ENCODE results near the gene TMEM82. TPM values are rescaled to one million over a fixed set of nuclear protein-coding genes. Genes with fewer than 3 reads are reported as not detected.
A peak's percentile ranks its signal among the peaks of the same experiment; 100 is the strongest.
"Not testable (repeated sequence)": the region's sequence is repeated elsewhere in the genome, so short reads cannot be mapped to it uniquely, and the experiment has no call there.

The TMEM82 gene
- total RNA-seq (not detected), polyA plus RNA-seq (ENCODE audit: insufficient read length in 2 of 2) (not detected)
- long read RNA-seq, donor 1, result 0 reads
- long read RNA-seq, donor 2, result 0 reads
- long read RNA-seq, donor 3, result 0 reads
- long read RNA-seq, donor 4, result 0 reads

- H3K9me3 ChIP-seq (ENCODE audit: control insufficient read depth, insufficient read depth, low read length), result no peaks in the 10 kb centered on the region
- WGBS (ENCODE audit: insufficient coverage), result 32% methylated on average over 14 of the region's 14 CpGs
- H3K36me3 ChIP-seq (ENCODE audit: control insufficient read depth, insufficient read depth, low read length), result peaks cover 29% of the 10 kb centered on the region
- H3K4me3 ChIP-seq (ENCODE audit: low read depth, low read length), result no peak within 1 kb of the TSS
- no peak within 1 kb of the TSS for H3K27ac ChIP-seq (ENCODE audit: low read depth, low read length)
- no peak for DNase-seq (ENCODE audit: low read depth in 4 of 6, low spot score in 6 of 6)
- peaks cover 5% of the 10 kb centered on the region for H3K4me1 ChIP-seq (ENCODE audit: control insufficient read depth, insufficient read depth, low read length)
- no peaks in the 10 kb centered on the region for H3K27me3 ChIP-seq (ENCODE audit: control insufficient read depth, insufficient read depth, low read length)
Measured at GRCh38 chr1:15742339-15742801, at the start of gene TMEM82. TSS of gene TMEM82 (plus strand) at chr1:15742499. CDS start at chr1:15742560, 61 bp downstream.

GRCh38 chr1:15693371-15693770, 48.9 kb upstream of the TMEM82 start:
- no peaks in the 10 kb centered on the region for H3K9me3 ChIP-seq (ENCODE audit: control insufficient read depth, insufficient read depth, low read length)
- H3K27ac ChIP-seq (ENCODE audit: low read depth, low read length), result no peak overlapping the region
- no peak for DNase-seq (ENCODE audit: low read depth in 4 of 6, low spot score in 6 of 6)
- peaks cover 6% of the 10 kb centered on the region for H3K36me3 ChIP-seq (ENCODE audit: control insufficient read depth, insufficient read depth, low read length)
- 90% methylated on average over 3 of the region's 5 CpGs for WGBS (ENCODE audit: insufficient coverage)
- H3K27me3 ChIP-seq (ENCODE audit: control insufficient read depth, insufficient read depth, low read length), result no peaks in the 10 kb centered on the region
- H3K4me1 ChIP-seq (ENCODE audit: control insufficient read depth, insufficient read depth, low read length), result peaks cover 22% of the 10 kb centered on the region
- no peak overlapping the region for H3K4me3 ChIP-seq (ENCODE audit: low read depth, low read length)

- Histone ChIP-seq H3K4me1 (ENCODE audit: control insufficient read depth, insufficient read depth, low read length) (peaks cover 26% of the 10 kb centered on the region), H3K36me3 (ENCODE audit: control insufficient read depth, insufficient read depth, low read length) (peaks cover under 1% of the 10 kb centered on the region), H3K27me3 (ENCODE audit: control insufficient read depth, insufficient read depth, low read length) (no peaks in the 10 kb centered on the region), H3K4me3 (ENCODE audit: low read depth, low read length) (no peak overlapping the region), H3K9me3 (ENCODE audit: control insufficient read depth, insufficient read depth, low read length) (no peaks in the 10 kb centered on the region), H3K27ac (ENCODE audit: low read depth, low read length) (peak overlapping the region; percentile 36)
- peak in 2 of 6 donors; percentile 21 to 72 for DNase-seq (ENCODE audit: low read depth in 4 of 6, low spot score in 6 of 6)
- 39% methylated on average over 8 of the region's 10 CpGs for WGBS (ENCODE audit: insufficient coverage)
Measured at GRCh38 chr1:15696956-15697521, 45.3 kb upstream of the TMEM82 start.

GRCh38 chr1:15698201-15698600, 44.1 kb upstream of the TMEM82 start:
- DNase-seq (ENCODE audit: low read depth in 4 of 6, low spot score in 6 of 6), result no peak
- Histone ChIP-seq H3K4me1 (ENCODE audit: control insufficient read depth, insufficient read depth, low read length) (peaks cover 33% of the 10 kb centered on the region), H3K27me3 (ENCODE audit: control insufficient read depth, insufficient read depth, low read length) (no peaks in the 10 kb centered on the region), H3K9me3 (ENCODE audit: control insufficient read depth, insufficient read depth, low read length) (no peaks in the 10 kb centered on the region), H3K4me3 (ENCODE audit: low read depth, low read length) (no peak overlapping the region), H3K36me3 (ENCODE audit: control insufficient read depth, insufficient read depth, low read length) (peaks cover 5% of the 10 kb centered on the region), H3K27ac (ENCODE audit: low read depth, low read length) (no peak overlapping the region)
- WGBS (ENCODE audit: insufficient coverage), result no CpG with 5 or more reads among the region's 2 CpGs

GRCh38 chr1:15699321-15699720, 43.0 kb upstream of the TMEM82 start:
- not testable (repeated sequence) for DNase-seq (ENCODE audit: low read depth in 4 of 6, low spot score in 6 of 6); H3K36me3 ChIP-seq (ENCODE audit: control insufficient read depth, insufficient read depth, low read length); H3K9me3 ChIP-seq (ENCODE audit: control insufficient read depth, insufficient read depth, low read length); H3K4me3 ChIP-seq (ENCODE audit: low read depth, low read length); H3K27me3 ChIP-seq (ENCODE audit: control insufficient read depth, insufficient read depth, low read length); H3K27ac ChIP-seq (ENCODE audit: low read depth, low read length)
- H3K4me1 ChIP-seq (ENCODE audit: control insufficient read depth, insufficient read depth, low read length), result peaks cover 42% of the 10 kb centered on the region
- no CpG with 5 or more reads among the region's 4 CpGs for WGBS (ENCODE audit: insufficient coverage)

- Histone ChIP-seq H3K27me3 (ENCODE audit: control insufficient read depth, insufficient read depth, low read length) (no peaks in the 10 kb centered on the region), H3K4me1 (ENCODE audit: control insufficient read depth, insufficient read depth, low read length) (peaks cover 48% of the 10 kb centered on the region), H3K36me3 (ENCODE audit: control insufficient read depth, insufficient read depth, low read length) (peaks cover 14% of the 10 kb centered on the region), H3K9me3 (ENCODE audit: control insufficient read depth, insufficient read depth, low read length) (no peaks in the 10 kb centered on the region), H3K4me3 (ENCODE audit: low read depth, low read length) (no peak overlapping the region), H3K27ac (ENCODE audit: low read depth, low read length) (no peak overlapping the region)
- WGBS (ENCODE audit: insufficient coverage), result 35% methylated on average over 2 of the region's 6 CpGs
- peak in 2 of 6 donors; percentile 27 to 51 for DNase-seq (ENCODE audit: low read depth in 4 of 6, low spot score in 6 of 6)
Measured at GRCh38 chr1:15700508-15700907, 41.8 kb upstream of the TMEM82 start.

GRCh38 chr1:15701784-15702183, 40.5 kb upstream of the TMEM82 start:
- no peak overlapping the region for H3K27ac ChIP-seq (ENCODE audit: low read depth, low read length)
- peaks cover 22% of the 10 kb centered on the region for H3K36me3 ChIP-seq (ENCODE audit: control insufficient read depth, insufficient read depth, low read length)
- no peaks in the 10 kb centered on the region for H3K9me3 ChIP-seq (ENCODE audit: control insufficient read depth, insufficient read depth, low read length)
- H3K4me3 ChIP-seq (ENCODE audit: low read depth, low read length), result no peak overlapping the region
- peaks cover 41% of the 10 kb centered on the region for H3K4me1 ChIP-seq (ENCODE audit: control insufficient read depth, insufficient read depth, low read length)
- WGBS (ENCODE audit: insufficient coverage), result 78% methylated on average over 6 of the region's 8 CpGs
- no peaks in the 10 kb centered on the region for H3K27me3 ChIP-seq (ENCODE audit: control insufficient read depth, insufficient read depth, low read length)
- no peak for DNase-seq (ENCODE audit: low read depth in 4 of 6, low spot score in 6 of 6)

GRCh38 chr1:15702722-15703550, 39.4 kb upstream of the TMEM82 start:
- Histone ChIP-seq H3K9me3 (ENCODE audit: control insufficient read depth, insufficient read depth, low read length) (no peaks in the 10 kb centered on the region), H3K36me3 (ENCODE audit: control insufficient read depth, insufficient read depth, low read length) (peaks cover 24% of the 10 kb centered on the region), H3K27ac (ENCODE audit: low read depth, low read length) (peak overlapping the region; percentile 58), H3K27me3 (ENCODE audit: control insufficient read depth, insufficient read depth, low read length) (no peaks in the 10 kb centered on the region), H3K4me1 (ENCODE audit: control insufficient read depth, insufficient read depth, low read length) (peaks cover 35% of the 10 kb centered on the region), H3K4me3 (ENCODE audit: low read depth, low read length) (no peak overlapping the region)
- 76% methylated on average over 18 of the region's 19 CpGs for WGBS (ENCODE audit: insufficient coverage)
- DNase-seq (ENCODE audit: low read depth in 4 of 6, low spot score in 6 of 6), result no peak

GRCh38 chr1:15703562-15703961, 38.7 kb upstream of the TMEM82 start:
- no peak overlapping the region for H3K4me3 ChIP-seq (ENCODE audit: low read depth, low read length)
- DNase-seq (ENCODE audit: low read depth in 4 of 6, low spot score in 6 of 6), result peak in 2 of 6 donors; percentile 51 to 84
- WGBS (ENCODE audit: insufficient coverage), result 53% methylated on average over 6 of the region's 9 CpGs
- no peaks in the 10 kb centered on the region for H3K9me3 ChIP-seq (ENCODE audit: control insufficient read depth, insufficient read depth, low read length)
- H3K36me3 ChIP-seq (ENCODE audit: control insufficient read depth, insufficient read depth, low read length), result peaks cover 24% of the 10 kb centered on the region
- peaks cover 31% of the 10 kb centered on the region for H3K4me1 ChIP-seq (ENCODE audit: control insufficient read depth, insufficient read depth, low read length)
- peak overlapping the region; percentile 58 for H3K27ac ChIP-seq (ENCODE audit: low read depth, low read length)
- no peaks in the 10 kb centered on the region for H3K27me3 ChIP-seq (ENCODE audit: control insufficient read depth, insufficient read depth, low read length)
